H9 (cell line): ENCODE measurements around the gene CALHM1. TPM values are rescaled to one million over a fixed set of nuclear protein-coding genes. Genes with fewer than 3 reads are reported as not detected.

Source experiments
- DNase-seq: peaks from one replicate; pipeline ENCODE4 v3.0.0-alpha.2; 2017
- H2AFZ ChIP-seq: one replicate; pipeline ENCODE4 v1.6.1; 2013; ENCODE audit warnings: mild to moderate bottlenecking, low read length, control low read depth, moderate library complexity
- H2AK5ac ChIP-seq: 2 replicates; pipeline ENCODE4 v1.6.1; 2013; ENCODE audit warnings: low read length, control low read depth, mixed read lengths; ENCODE audit not compliant: insufficient read length
- H2BK120ac ChIP-seq: one replicate; pipeline ENCODE4 v1.6.1; 2013; ENCODE audit warnings: low read depth, mild to moderate bottlenecking, low read length, control low read depth, inconsistent platforms; ENCODE audit not compliant: poor library complexity, severe bottlenecking
- H2BK12ac ChIP-seq: 2 replicates; pipeline ENCODE4 v1.6.1; 2013; ENCODE audit warnings: low read length, control low read depth, mixed read lengths, low read depth; ENCODE audit not compliant: insufficient read length
- H2BK15ac ChIP-seq: 2 replicates; pipeline ENCODE4 v1.6.1; 2013; ENCODE audit warnings: low read depth, low read length, control low read depth
- H2BK20ac ChIP-seq: one replicate; pipeline ENCODE4 v1.6.1; 2013; ENCODE audit warnings: low read depth, mild to moderate bottlenecking, low read length, control low read depth, inconsistent platforms; ENCODE audit not compliant: poor library complexity, severe bottlenecking
- H2BK5ac ChIP-seq: 2 replicates; pipeline ENCODE4 v1.6.1; 2013; ENCODE audit warnings: low read length, control low read depth, mixed read lengths; ENCODE audit not compliant: insufficient read length
- H3K14ac ChIP-seq: 2 replicates; pipeline ENCODE4 v1.6.1; 2013; ENCODE audit warnings: low read length, control low read depth; ENCODE audit not compliant: insufficient read depth
- H3K18ac ChIP-seq: 2 replicates; pipeline ENCODE4 v1.6.1; 2013; ENCODE audit warnings: low read depth, mild to moderate bottlenecking, mixed read lengths, low read length, control low read depth; ENCODE audit not compliant: insufficient read length
- H3K23ac ChIP-seq: 2 replicates; pipeline ENCODE4 v1.6.1; 2013; ENCODE audit warnings: low read length, control low read depth, mixed read lengths, low read depth; ENCODE audit not compliant: insufficient read length
- H3K23me2 ChIP-seq: 2 replicates; pipeline ENCODE4 v1.6.1; 2013; ENCODE audit warnings: low read depth, mild to moderate bottlenecking, mixed read lengths, low read length, control low read depth; ENCODE audit not compliant: insufficient read length, poor library complexity, severe bottlenecking
- H3K27ac ChIP-seq: 2 replicates; pipeline ENCODE4 v1.5.1; 2013; ENCODE audit warnings: low read length, control low read depth, mixed read lengths, low read depth; ENCODE audit not compliant: insufficient read length
- H3K27me3 ChIP-seq: 2 replicates; pipeline ENCODE4 v1.6.1; 2013; ENCODE audit warnings: low read length, control low read depth, inconsistent platforms; ENCODE audit not compliant: insufficient read depth
- H3K4ac ChIP-seq: 2 replicates; pipeline ENCODE4 v1.6.1; 2013; ENCODE audit warnings: low read depth, mild to moderate bottlenecking, control low read depth, inconsistent platforms, low read length, moderate library complexity
- H3K4me1 ChIP-seq: 2 replicates; pipeline ENCODE4 v1.6.1; 2013; ENCODE audit warnings: low read length, control low read depth, inconsistent platforms; ENCODE audit not compliant: insufficient read depth
- H3K4me2 ChIP-seq: 2 replicates; pipeline ENCODE4 v1.6.1; 2013; ENCODE audit warnings: low read length, control low read depth, mixed read lengths; ENCODE audit not compliant: insufficient read length, insufficient read depth
- H3K56ac ChIP-seq: 2 replicates; pipeline ENCODE4 v1.6.1; 2013; ENCODE audit warnings: low read depth, mild to moderate bottlenecking, mixed read lengths, low read length, control low read depth; ENCODE audit not compliant: insufficient read length
- H3K79me1 ChIP-seq: 2 replicates; pipeline ENCODE4 v1.6.1; 2013; ENCODE audit warnings: low read depth, mild to moderate bottlenecking, moderate library complexity, low read length, control low read depth, inconsistent platforms; ENCODE audit not compliant: insufficient read depth, poor library complexity, severe bottlenecking
- H3K79me2 ChIP-seq: 2 replicates; pipeline ENCODE4 v1.6.1; 2013; ENCODE audit warnings: low read length, control low read depth, inconsistent platforms; ENCODE audit not compliant: insufficient read depth
- H3K9ac ChIP-seq: 2 replicates; pipeline ENCODE4 v1.6.1; 2013; ENCODE audit warnings: low read length, control low read depth, mixed read lengths; ENCODE audit not compliant: insufficient read length; ENCODE audit errors: extremely low read depth
- H3K9me3 ChIP-seq: one replicate; pipeline ENCODE4 v1.6.1; 2013; ENCODE audit warnings: low read depth, low read length, inconsistent platforms; ENCODE audit not compliant: control insufficient read depth
- H3T11ph ChIP-seq: one replicate; pipeline ENCODE4 v1.6.1; 2013; ENCODE audit warnings: mild to moderate bottlenecking, low read length, control low read depth, inconsistent platforms
- H4K20me1 ChIP-seq: one replicate; pipeline ENCODE4 v1.6.1; 2013; ENCODE audit not compliant: control insufficient read depth, insufficient read length, insufficient read depth
- H4K5ac ChIP-seq: 2 replicates; pipeline ENCODE4 v1.6.1; 2013; ENCODE audit warnings: low read depth, mild to moderate bottlenecking, mixed read lengths, low read length, control low read depth; ENCODE audit not compliant: insufficient read length
- H4K8ac ChIP-seq: replicated peaks from 2 replicates; pipeline ENCODE4 v1.6.1; 2013; ENCODE audit warnings: low read length, control low read depth, mixed read lengths, low read depth; ENCODE audit not compliant: insufficient read length
- H4K91ac ChIP-seq: 2 replicates; pipeline ENCODE4 v1.6.1; 2013; ENCODE audit warnings: low read depth, mild to moderate bottlenecking, moderate library complexity, mixed read lengths, low read length, control low read depth; ENCODE audit not compliant: insufficient read length
- H3K27ac Mint-ChIP-seq, 3 experiments: 2 replicates in 2 of 3; 3 replicates in 1 of 3; pipeline ENCODE4 v1.8.0; 2020 to 2021; ENCODE audit warnings: mixed read lengths in 3 of 3, mild to moderate bottlenecking in 1 of 3, moderate library complexity in 1 of 3
- H3K27me3 Mint-ChIP-seq: 2 replicates; pipeline ENCODE4 v1.8.0; 2021; ENCODE audit warnings: low read depth, mild to moderate bottlenecking, moderate library complexity, mixed read lengths
- H3K36me3 Mint-ChIP-seq, 3 experiments: 2 replicates in 2 of 3; 3 replicates in 1 of 3; pipeline ENCODE4 v1.8.0; 2020 to 2021; ENCODE audit warnings: low read depth in 3 of 3, mixed read lengths in 3 of 3; ENCODE audit not compliant: insufficient read depth in 1 of 3
- H3K4me1 Mint-ChIP-seq, 2 experiments: 2 replicates each; pipeline ENCODE4 v1.8.0; 2020; ENCODE audit warnings: mixed read lengths in 2 of 2
- H3K4me3 Mint-ChIP-seq, 2 experiments: 2 replicates in 1 of 2; 3 replicates in 1 of 2; pipeline ENCODE4 v1.8.0; 2020 to 2021; ENCODE audit warnings: mild to moderate bottlenecking in 2 of 2, mixed read lengths in 2 of 2, moderate library complexity in 1 of 2
- H3K9me3 Mint-ChIP-seq, 2 experiments: 2 replicates in 1 of 2; 3 replicates in 1 of 2; pipeline ENCODE4 v1.8.0; 2020; ENCODE audit warnings: mild to moderate bottlenecking in 2 of 2, mixed read lengths in 2 of 2, moderate library complexity in 1 of 2
- CTCF ChIP-seq: fragments of 200-600 bp; sonication (generic); conservative IDR thresholded peaks from 3 replicates; pipeline ENCODE4 v1.8.0; 2021; ENCODE audit warnings: antibody characterized with exemption, mild to moderate bottlenecking
- WGBS: extraction: QIAGEN DNeasy Blood & Tissue Kit; methylation state at CpG from one replicate; pipeline ENCODE4 v1.1.7; 2013; ENCODE audit warnings: missing lambda C conversion rate, low lambda C conversion rate, mixed read lengths; ENCODE audit not compliant: insufficient read length; ENCODE audit errors: extremely low coverage; 5-methylcytosine and 5-hydroxymethylcytosine counted together
- total RNA-seq: library from RNA; stranded (reverse); gene quantifications from 2 replicates; pipeline ENCODE4 v1.2.1, GENCODE V29; 2021

Gene CALHM1
- total RNA-seq, 1 experiment from 2014 or later = 0.13 TPM

GRCh38 chr10:103490986-103491314 is 32.2 kb upstream of the CALHM1 start:
- TF ChIP-seq CTCF = no peak
- H3T11ph ChIP-seq = no peak overlapping the region
- no peak overlapping the region for H4K8ac ChIP-seq
- no peak overlapping the region for H3K18ac ChIP-seq
- no CpG with 5 or more reads among the region's 1 CpG for WGBS
- H3K4ac ChIP-seq = no peak overlapping the region
- no peaks in the 10 kb centered on the region; the same call in 1 of the 2 replicates for H3K4me1 ChIP-seq
- no peak overlapping the region for H2BK15ac ChIP-seq
- H2BK5ac ChIP-seq = no peak overlapping the region
- Mint-ChIP-seq H3K4me1 (peaks cover 20 to 21% of the 10 kb centered on the region in 2 experiments), H3K27me3 (peaks cover 48% of the 10 kb centered on the region), H3K27ac (no peak overlapping the region; a peak in 1 of 7 replicates), H3K4me3 (no peak overlapping the region), H3K9me3 (no peaks in the 10 kb centered on the region), H3K36me3 (no peaks in the 10 kb centered on the region)
- H3K23me2 ChIP-seq = peaks cover 4% of the 10 kb centered on the region
- no peaks in the 10 kb centered on the region for H3K79me2 ChIP-seq
- H3K79me1 ChIP-seq = no peaks in the 10 kb centered on the region
- H4K20me1 ChIP-seq = no peaks in the 10 kb centered on the region
- H4K91ac ChIP-seq = no peak overlapping the region
- H2BK120ac ChIP-seq = no peak overlapping the region
- no peak overlapping the region for H2BK12ac ChIP-seq
- H3K23ac ChIP-seq = no peak overlapping the region
- no peak overlapping the region for H3K4me2 ChIP-seq
- H2AK5ac ChIP-seq = no peak overlapping the region
- no peak overlapping the region for H2BK20ac ChIP-seq
- H4K5ac ChIP-seq = no peak overlapping the region
- H3K27ac ChIP-seq = no peak overlapping the region
- H2AFZ ChIP-seq = no peak overlapping the region
- no peak overlapping the region for H3K56ac ChIP-seq
- H3K9ac ChIP-seq = no peak overlapping the region
- H3K27me3 ChIP-seq = peaks cover 10% of the 10 kb centered on the region; the same call in 1 of the 2 replicates
- no peak for DNase-seq
- no peaks in the 10 kb centered on the region for H3K9me3 ChIP-seq
- H3K14ac ChIP-seq = no peak overlapping the region
